Measurements from ENCODE around the gene NKD1. TPM values are rescaled to one million over a fixed set of nuclear protein-coding genes. Genes with fewer than 3 reads are reported as not detected.

NKD1 gene
- total RNA-seq, 2 experiments from 2014 or later = 0.04 to 0.06 TPM

DNA sequence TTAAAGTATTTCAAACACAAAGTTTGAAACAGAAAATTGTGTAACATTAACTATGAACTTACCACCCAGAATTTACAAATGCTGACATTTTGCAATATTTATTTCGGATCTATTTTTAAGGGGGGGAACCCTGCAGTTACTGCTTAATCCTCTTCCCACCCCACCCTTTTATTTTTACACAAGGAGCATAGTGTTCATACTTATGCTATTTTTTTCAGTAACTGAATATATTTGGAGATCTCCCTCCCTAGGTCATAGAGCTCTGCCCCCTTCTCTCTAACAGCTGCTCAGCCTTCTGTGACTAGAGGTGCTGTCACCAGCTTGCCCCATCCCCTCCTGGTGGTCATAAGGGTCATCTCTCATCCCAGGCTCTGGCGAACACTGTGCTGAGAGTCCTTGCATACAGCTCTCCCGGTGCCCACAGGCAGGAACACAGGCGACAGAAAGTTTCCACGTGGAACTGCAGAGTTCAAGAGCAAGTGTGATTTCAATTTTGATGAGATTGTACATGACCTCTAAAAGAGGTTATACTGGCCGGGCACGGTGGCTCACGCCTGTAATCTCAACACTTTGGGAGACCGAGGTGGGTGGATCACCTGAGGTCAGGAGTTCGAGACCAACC, 88.7 kb downstream of the NKD1 start:
- no peaks in the 10 kb centered on the region for H3K36me3 ChIP-seq (ENCODE audit: insufficient read depth, low read length)
- TF ChIP-seq, protein P1, sequence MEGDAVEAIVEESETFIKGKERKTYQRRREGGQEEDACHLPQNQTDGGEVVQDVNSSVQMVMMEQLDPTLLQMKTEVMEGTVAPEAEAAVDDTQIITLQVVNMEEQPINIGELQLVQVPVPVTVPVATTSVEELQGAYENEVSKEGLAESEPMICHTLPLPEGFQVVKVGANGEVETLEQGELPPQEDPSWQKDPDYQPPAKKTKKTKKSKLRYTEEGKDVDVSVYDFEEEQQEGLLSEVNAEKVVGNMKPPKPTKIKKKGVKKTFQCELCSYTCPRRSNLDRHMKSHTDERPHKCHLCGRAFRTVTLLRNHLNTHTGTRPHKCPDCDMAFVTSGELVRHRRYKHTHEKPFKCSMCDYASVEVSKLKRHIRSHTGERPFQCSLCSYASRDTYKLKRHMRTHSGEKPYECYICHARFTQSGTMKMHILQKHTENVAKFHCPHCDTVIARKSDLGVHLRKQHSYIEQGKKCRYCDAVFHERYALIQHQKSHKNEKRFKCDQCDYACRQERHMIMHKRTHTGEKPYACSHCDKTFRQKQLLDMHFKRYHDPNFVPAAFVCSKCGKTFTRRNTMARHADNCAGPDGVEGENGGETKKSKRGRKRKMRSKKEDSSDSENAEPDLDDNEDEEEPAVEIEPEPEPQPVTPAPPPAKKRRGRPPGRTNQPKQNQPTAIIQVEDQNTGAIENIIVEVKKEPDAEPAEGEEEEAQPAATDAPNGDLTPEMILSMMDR (conservative IDR thresholded peaks at IDR 0.05; ENCODE audit: low read length) = no peak
- no peak for TF ChIP-seq EZH2phosphoT487 (IDR thresholded peaks at IDR 0.05; ENCODE audit: borderline replicate concordance, low read depth, low read length)
- no peaks in the 10 kb centered on the region for H4K20me1 ChIP-seq (ENCODE audit: insufficient read depth, low read length)
- intact Hi-C loops (cut with micrococcal nuclease; ENCODE audit: unreplicated experiment) = no loop called here
- no TSS peak for BruUV-seq (replicated peaks)
- peak overlapping the region; percentile 75; the same call in 1 of the 2 replicates for H2AFZ ChIP-seq (ENCODE audit: low read length)
- H3K4me3 ChIP-seq (ENCODE audit: low read depth, low read length, poor library complexity, severe bottlenecking) = no peak overlapping the region
- H3K4me2 ChIP-seq (ENCODE audit: low read length) = no peak overlapping the region
- no peak for DNase-seq (ENCODE audit: low spot score)
- no peaks in the 10 kb centered on the region for H3K4me1 ChIP-seq (ENCODE audit: insufficient read depth, low read length, poor library complexity, severe bottlenecking)
- H3K27ac ChIP-seq (ENCODE audit: low read depth, low read length, poor library complexity, severe bottlenecking) = no peak overlapping the region
- H3K9me3 ChIP-seq (ENCODE audit: low read length) = no peaks in the 10 kb centered on the region
- ChIA-PET CTCF (ENCODE audit: unreplicated experiment) (no interaction called here), POLR2A (interaction anchor here (0.6 kb wide), 1 partner anchor 9 kb away, joined by 4 read pairs; no protein-coding TSS in a partner anchor)
- H3K79me2 ChIP-seq (ENCODE audit: insufficient read depth, low read depth, low read length) = no peaks in the 10 kb centered on the region
- no peaks in the 10 kb centered on the region for H3K9me2 ChIP-seq (ENCODE audit: insufficient read depth, low read length)

DNA sequence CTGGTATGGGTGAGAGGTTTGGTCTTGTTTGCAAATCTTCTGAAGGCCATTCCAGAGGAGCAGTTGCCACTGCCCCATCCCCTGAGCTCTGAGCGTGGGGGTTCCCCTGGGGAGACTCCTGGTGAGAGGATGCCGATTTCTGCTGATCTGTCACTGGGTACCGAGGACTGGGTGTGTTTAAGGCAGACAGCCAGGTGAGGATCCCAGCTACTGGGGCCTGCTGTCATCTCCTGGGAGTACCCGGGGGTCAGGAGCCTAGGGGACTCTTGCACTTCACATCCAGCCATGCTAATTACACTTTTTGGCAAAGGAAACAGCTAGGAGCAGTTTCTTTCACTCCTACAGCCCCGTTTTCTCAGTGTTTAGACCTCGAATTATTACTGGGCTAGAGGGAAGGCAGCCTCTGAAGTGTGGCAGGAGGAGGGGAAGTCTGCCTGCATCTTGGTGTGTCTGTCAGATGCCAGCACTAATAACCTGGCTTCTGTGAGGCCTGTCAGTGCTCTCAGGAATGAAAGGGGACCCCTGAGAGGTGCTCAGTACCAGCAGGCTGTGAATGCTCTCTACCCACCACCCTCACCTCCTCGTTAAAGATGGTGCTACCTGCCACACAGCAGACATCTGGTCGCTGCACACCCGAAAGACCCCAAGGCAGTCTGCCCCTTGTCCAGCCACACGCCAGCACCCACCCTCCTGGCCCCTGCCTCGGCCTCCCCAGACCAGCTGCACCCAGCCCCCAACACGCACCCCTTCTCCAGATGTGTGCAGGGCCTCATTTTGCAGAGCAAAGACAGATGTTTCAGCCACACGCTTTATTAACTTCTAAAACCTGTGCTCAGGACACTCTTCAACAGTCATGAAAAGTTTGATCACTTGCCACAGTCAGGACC, 89.8 kb downstream of the NKD1 start:
- Histone ChIP-seq H3K9me3 (ENCODE audit: low read length) (no peaks in the 10 kb centered on the region), H3K36me3 (ENCODE audit: insufficient read depth, low read length) (no peaks in the 10 kb centered on the region), H3K27ac (ENCODE audit: low read depth, low read length, poor library complexity, severe bottlenecking) (no peak overlapping the region), H3K4me1 (ENCODE audit: insufficient read depth, low read length, poor library complexity, severe bottlenecking) (no peaks in the 10 kb centered on the region), H3K4me3 (ENCODE audit: low read depth, low read length, poor library complexity, severe bottlenecking) (no peak overlapping the region), H3K9me2 (ENCODE audit: insufficient read depth, low read length) (no peaks in the 10 kb centered on the region), H3K79me2 (ENCODE audit: insufficient read depth, low read depth, low read length) (no peaks in the 10 kb centered on the region), H2AFZ (ENCODE audit: low read length) (no peak overlapping the region), H3K4me2 (ENCODE audit: low read length) (no peak overlapping the region), H4K20me1 (ENCODE audit: insufficient read depth, low read length) (no peaks in the 10 kb centered on the region)
- intact Hi-C loops (cut with micrococcal nuclease; ENCODE audit: unreplicated experiment) = no loop called here
- BruUV-seq (replicated peaks) = no TSS peak
- DNase-seq (ENCODE audit: low spot score) = no peak
- ChIA-PET CTCF (ENCODE audit: unreplicated experiment) (no interaction called here), POLR2A (interaction anchor here (0.6 kb wide), 1 partner anchor 209 kb away, joined by 3 read pairs; no protein-coding TSS in a partner anchor)
- TF ChIP-seq, protein P1 (conservative IDR thresholded peaks at IDR 0.05; ENCODE audit: low read length) = no peak
- TF ChIP-seq EZH2phosphoT487 (IDR thresholded peaks at IDR 0.05; ENCODE audit: borderline replicate concordance, low read depth, low read length) = no peak
